HepG2 (cell line): Measurements from ENCODE around the gene HOXA1. TPM values are rescaled to one million over a fixed set of nuclear protein-coding genes. Genes with fewer than 3 reads are reported as not detected.

Experiments
- BCL6 ChIP-seq: IDR thresholded peaks from 2 replicates; pipeline ENCODE4 v1.6.1; 2016; ENCODE audit warnings: missing genetic modification reagents, missing compliant biosample characterization
- CC2D1A ChIP-seq: sonication (generic); formaldehyde crosslinking; IDR thresholded peaks from 2 replicates; pipeline ENCODE4 v1.8.1; 2023; ENCODE audit warnings: mild to moderate bottlenecking, missing genetic modification reagents
- FOSL2 ChIP-seq: sonication (generic); formaldehyde crosslinking; IDR thresholded peaks from 2 replicates; pipeline ENCODE4 v1.4.0; 2020; ENCODE audit warnings: missing genetic modification reagents
- GFI1 ChIP-seq: sonication (generic); formaldehyde crosslinking; IDR thresholded peaks from 2 replicates; pipeline ENCODE4 v1.5.0; 2020; ENCODE audit warnings: missing genetic modification reagents, mild to moderate bottlenecking, borderline replicate concordance
- IRF2 ChIP-seq: IDR thresholded peaks from 2 replicates; pipeline ENCODE4 v1.6.1; 2018; ENCODE audit warnings: missing genetic modification reagents, missing compliant biosample characterization
- MIER3 ChIP-seq: IDR thresholded peaks from 2 replicates; pipeline ENCODE4 v1.6.1; 2016; ENCODE audit warnings: missing compliant biosample characterization, borderline replicate concordance
- POLR2A ChIP-seq, 2 experiments: IDR thresholded peaks; 2 replicates each; pipeline ENCODE4 v1.6.1; 2011; ENCODE audit warnings: low read depth in 2 of 2, low read length in 2 of 2, mild to moderate bottlenecking in 1 of 2, moderate library complexity in 1 of 2; ENCODE audit not compliant: insufficient read depth in 1 of 2
- SALL2 ChIP-seq: sonication (generic); formaldehyde crosslinking; IDR thresholded peaks from 2 replicates; pipeline ENCODE4 v1.8.1; 2023; ENCODE audit warnings: mild to moderate bottlenecking, missing genetic modification reagents, inconsistent platforms
- SOX13 ChIP-seq, 3 experiments: fragments of 450-650 bp in 1 of 3; sonication (generic) in 1 of 3; formaldehyde crosslinking in 1 of 3; IDR thresholded peaks in 2 of 3; conservative IDR thresholded peaks in 1 of 3; 2 replicates each; pipeline versions ENCODE4 v1.5.0 to v1.6.1; 2016 to 2020; ENCODE audit warnings: antibody characterized with exemption in 1 of 3, mild to moderate bottlenecking in 1 of 3, missing compliant biosample characterization in 1 of 3, missing genetic modification reagents in 1 of 3, moderate library complexity in 1 of 3
- ZBTB14 ChIP-seq: sonication (generic); formaldehyde crosslinking; IDR thresholded peaks from 2 replicates; pipeline ENCODE4 v1.4.0; 2020; ENCODE audit warnings: missing genetic modification reagents
- ZBTB4 ChIP-seq: sonication (generic); formaldehyde crosslinking; IDR thresholded peaks from 2 replicates; pipeline ENCODE4 v1.4.0; 2020; ENCODE audit warnings: missing genetic modification reagents, mild to moderate bottlenecking, borderline replicate concordance
- ZBTB42 ChIP-seq: sonication (generic); formaldehyde crosslinking; IDR thresholded peaks from 2 replicates; pipeline ENCODE4 v1.5.0; 2020; ENCODE audit warnings: mild to moderate bottlenecking, missing genetic modification reagents
- ZNF18 ChIP-seq: sonication (generic); formaldehyde crosslinking; IDR thresholded peaks from 2 replicates; pipeline ENCODE4 v1.8.0; 2022; ENCODE audit warnings: mild to moderate bottlenecking, missing genetic modification reagents; ENCODE audit not compliant: insufficient replicate concordance
- polyA plus RNA-seq, 8 experiments: library from polyadenylated mRNA; depleted of rRNA in 3 of 8; stranded (reverse) in 7 of 8; unstranded in 1 of 8; fragments of >200 nt; fragmentation: Illumina TruSeq in 4 of 8; extraction: Trizol in 4 of 8; gene quantifications; 2 replicates each; pipeline versions ENCODE4 v1.2.1 to v1.2.3, GENCODE V29; 2011 to 2016; ENCODE audit warnings: low read depth in 4 of 8, missing spikeins in 1 of 8, mixed read lengths in 1 of 8; ENCODE audit not compliant: insufficient read depth in 1 of 8
- total RNA-seq, 5 experiments: library from RNA; depleted of rRNA; stranded (reverse); fragments of >200 nt; fragmentation: Illumina TruSeq; extraction: Trizol; gene quantifications; 2 replicates each; pipeline ENCODE4 v1.2.3, GENCODE V29; 2016; ENCODE audit warnings: low read depth in 1 of 5
- TF ChIP-seq, protein P1 (sequence below): sonication (generic); formaldehyde crosslinking; IDR thresholded peaks from 2 replicates; pipeline ENCODE4 v1.5.0; 2020; ENCODE audit warnings: mild to moderate bottlenecking, low read depth, missing genetic modification reagents, borderline replicate concordance
- TF ChIP-seq, protein P2 (sequence below): sonication (generic); formaldehyde crosslinking; IDR thresholded peaks from 2 replicates; pipeline ENCODE4 v1.4.0; 2020; ENCODE audit warnings: mild to moderate bottlenecking, missing genetic modification reagents
- TF ChIP-seq, protein P3 (sequence below): sonication (generic); formaldehyde crosslinking; IDR thresholded peaks from 2 replicates; pipeline ENCODE4 v1.4.0; 2020; ENCODE audit warnings: missing genetic modification reagents
- TF ChIP-seq, protein P4 (sequence below): IDR thresholded peaks from 2 replicates; pipeline ENCODE4 v1.6.1; 2012; ENCODE audit warnings: inconsistent platforms

Gene HOXA1
- total and polyA plus RNA-seq, 2 of the 13 experiments (the other 11 are each of a cell fraction or from before 2014, with no cell fraction given): 0.18 to 0.20 TPM

DNA sequence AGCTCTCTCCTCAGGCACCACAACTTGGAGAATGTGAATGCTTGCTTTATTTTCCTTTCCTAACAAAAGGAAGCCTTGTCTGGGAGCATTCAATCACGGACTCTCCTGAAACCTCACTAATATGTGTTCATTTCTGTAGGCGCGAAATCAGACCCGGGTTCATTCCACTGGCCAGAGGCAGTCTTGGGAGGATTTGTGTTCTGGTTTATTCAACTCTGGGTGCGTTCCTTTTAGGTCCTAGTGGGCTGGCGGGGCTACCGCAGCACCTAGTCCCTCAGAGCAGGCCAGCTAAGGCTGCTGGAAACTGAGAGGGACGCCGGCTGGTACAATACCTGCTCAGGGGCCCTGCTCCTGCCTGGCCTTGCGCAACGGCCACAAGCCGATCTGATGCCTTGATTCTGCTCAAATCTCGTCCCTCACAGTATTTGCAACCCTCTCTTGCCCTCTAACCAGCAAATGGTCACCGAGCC, 27.2 kb upstream of the HOXA1 start (continued):
- TF ChIP-seq SOX13 (IDR thresholded peaks at IDR 0.05) (no peak), SOX13 (CRISPR knock-in tag; conservative IDR thresholded peaks at IDR 0.05 in 1 of 2, IDR thresholded peaks at IDR 0.05 in 1 of 2) (0 out of 4 replicates have a peak, but pooled peaks of 1 of the 2 experiments have one; percentile 17), GFI1 (CRISPR knock-in tag) (peak; percentile 28; the same call in 1 of the 2 replicates), MIER3 (CRISPR knock-in tag) (peak; percentile 29; the same call in 1 of the 2 replicates), SALL2 (0 out of 2 replicates have a peak, but pooled peaks have one; percentile 16), ZBTB4 (peak; percentile 48; the same call in 1 of the 2 replicates), ZBTB42 (CRISPR knock-in tag) (no peak), IRF2 (CRISPR knock-in tag) (peak; percentile 51; the same call in 1 of the 2 replicates), ZNF18 (CRISPR knock-in tag) (peak; percentile 41), BCL6 (CRISPR knock-in tag) (peak; percentile 53; the same call in 1 of the 2 replicates), FOSL2 (CRISPR knock-in tag) (peak; percentile 13; the same call in 1 of the 2 replicates), CC2D1A (CRISPR knock-in tag) (no peak), ZBTB14 (CRISPR knock-in tag) (no peak), POLR2A (IDR thresholded peaks at IDR 0.05; ENCODE audit: insufficient read depth in 1 of 2, low read depth in 2 of 2, low read length in 2 of 2) (peak; percentile 35 to 37; a peak in 3 of 4 replicates)
- TF ChIP-seq, protein P1, sequence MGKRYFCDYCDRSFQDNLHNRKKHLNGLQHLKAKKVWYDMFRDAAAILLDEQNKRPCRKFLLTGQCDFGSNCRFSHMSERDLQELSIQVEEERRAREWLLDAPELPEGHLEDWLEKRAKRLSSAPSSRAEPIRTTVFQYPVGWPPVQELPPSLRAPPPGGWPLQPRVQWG: no peak
- TF ChIP-seq, protein P2, sequence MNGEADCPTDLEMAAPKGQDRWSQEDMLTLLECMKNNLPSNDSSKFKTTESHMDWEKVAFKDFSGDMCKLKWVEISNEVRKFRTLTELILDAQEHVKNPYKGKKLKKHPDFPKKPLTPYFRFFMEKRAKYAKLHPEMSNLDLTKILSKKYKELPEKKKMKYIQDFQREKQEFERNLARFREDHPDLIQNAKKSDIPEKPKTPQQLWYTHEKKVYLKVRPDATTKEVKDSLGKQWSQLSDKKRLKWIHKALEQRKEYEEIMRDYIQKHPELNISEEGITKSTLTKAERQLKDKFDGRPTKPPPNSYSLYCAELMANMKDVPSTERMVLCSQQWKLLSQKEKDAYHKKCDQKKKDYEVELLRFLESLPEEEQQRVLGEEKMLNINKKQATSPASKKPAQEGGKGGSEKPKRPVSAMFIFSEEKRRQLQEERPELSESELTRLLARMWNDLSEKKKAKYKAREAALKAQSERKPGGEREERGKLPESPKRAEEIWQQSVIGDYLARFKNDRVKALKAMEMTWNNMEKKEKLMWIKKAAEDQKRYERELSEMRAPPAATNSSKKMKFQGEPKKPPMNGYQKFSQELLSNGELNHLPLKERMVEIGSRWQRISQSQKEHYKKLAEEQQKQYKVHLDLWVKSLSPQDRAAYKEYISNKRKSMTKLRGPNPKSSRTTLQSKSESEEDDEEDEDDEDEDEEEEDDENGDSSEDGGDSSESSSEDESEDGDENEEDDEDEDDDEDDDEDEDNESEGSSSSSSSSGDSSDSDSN (CRISPR knock-in tag): 0 out of 2 replicates have a peak, but pooled peaks have one; percentile 5
- TF ChIP-seq, protein P3, sequence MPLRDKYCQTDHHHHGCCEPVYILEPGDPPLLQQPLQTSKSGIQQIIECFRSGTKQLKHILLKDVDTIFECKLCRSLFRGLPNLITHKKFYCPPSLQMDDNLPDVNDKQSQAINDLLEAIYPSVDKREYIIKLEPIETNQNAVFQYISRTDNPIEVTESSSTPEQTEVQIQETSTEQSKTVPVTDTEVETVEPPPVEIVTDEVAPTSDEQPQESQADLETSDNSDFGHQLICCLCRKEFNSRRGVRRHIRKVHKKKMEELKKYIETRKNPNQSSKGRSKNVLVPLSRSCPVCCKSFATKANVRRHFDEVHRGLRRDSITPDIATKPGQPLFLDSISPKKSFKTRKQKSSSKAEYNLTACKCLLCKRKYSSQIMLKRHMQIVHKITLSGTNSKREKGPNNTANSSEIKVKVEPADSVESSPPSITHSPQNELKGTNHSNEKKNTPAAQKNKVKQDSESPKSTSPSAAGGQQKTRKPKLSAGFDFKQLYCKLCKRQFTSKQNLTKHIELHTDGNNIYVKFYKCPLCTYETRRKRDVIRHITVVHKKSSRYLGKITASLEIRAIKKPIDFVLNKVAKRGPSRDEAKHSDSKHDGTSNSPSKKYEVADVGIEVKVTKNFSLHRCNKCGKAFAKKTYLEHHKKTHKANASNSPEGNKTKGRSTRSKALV (CRISPR knock-in tag): 0 out of 2 replicates have a peak, but pooled peaks have one; percentile 44
- TF ChIP-seq, protein P4, sequence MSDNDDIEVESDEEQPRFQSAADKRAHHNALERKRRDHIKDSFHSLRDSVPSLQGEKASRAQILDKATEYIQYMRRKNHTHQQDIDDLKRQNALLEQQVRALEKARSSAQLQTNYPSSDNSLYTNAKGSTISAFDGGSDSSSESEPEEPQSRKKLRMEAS: peak; percentile 12; the same call in 1 of the 2 replicates
